H9 (cell line): ENCODE data around the gene ARL5B. TPM values are rescaled to one million over a fixed set of nuclear protein-coding genes. Genes with fewer than 3 reads are reported as not detected.

ENCODE experiments used
- DNase-seq: peaks from one replicate; pipeline ENCODE4 v3.0.0-alpha.2; 2017
- H2AFZ ChIP-seq: one replicate; pipeline ENCODE4 v1.6.1; 2013; ENCODE audit warnings: mild to moderate bottlenecking, low read length, control low read depth, moderate library complexity
- H2AK5ac ChIP-seq: 2 replicates; pipeline ENCODE4 v1.6.1; 2013; ENCODE audit warnings: low read length, control low read depth, mixed read lengths; ENCODE audit not compliant: insufficient read length
- H2BK120ac ChIP-seq: one replicate; pipeline ENCODE4 v1.6.1; 2013; ENCODE audit warnings: low read depth, mild to moderate bottlenecking, low read length, control low read depth, inconsistent platforms; ENCODE audit not compliant: poor library complexity, severe bottlenecking
- H2BK12ac ChIP-seq: 2 replicates; pipeline ENCODE4 v1.6.1; 2013; ENCODE audit warnings: low read length, control low read depth, mixed read lengths, low read depth; ENCODE audit not compliant: insufficient read length
- H2BK15ac ChIP-seq: 2 replicates; pipeline ENCODE4 v1.6.1; 2013; ENCODE audit warnings: low read depth, low read length, control low read depth
- H2BK20ac ChIP-seq: one replicate; pipeline ENCODE4 v1.6.1; 2013; ENCODE audit warnings: low read depth, mild to moderate bottlenecking, low read length, control low read depth, inconsistent platforms; ENCODE audit not compliant: poor library complexity, severe bottlenecking
- H2BK5ac ChIP-seq: 2 replicates; pipeline ENCODE4 v1.6.1; 2013; ENCODE audit warnings: low read length, control low read depth, mixed read lengths; ENCODE audit not compliant: insufficient read length
- H3K14ac ChIP-seq: 2 replicates; pipeline ENCODE4 v1.6.1; 2013; ENCODE audit warnings: low read length, control low read depth; ENCODE audit not compliant: insufficient read depth
- H3K18ac ChIP-seq: 2 replicates; pipeline ENCODE4 v1.6.1; 2013; ENCODE audit warnings: low read depth, mild to moderate bottlenecking, mixed read lengths, low read length, control low read depth; ENCODE audit not compliant: insufficient read length
- H3K23ac ChIP-seq: 2 replicates; pipeline ENCODE4 v1.6.1; 2013; ENCODE audit warnings: low read length, control low read depth, mixed read lengths, low read depth; ENCODE audit not compliant: insufficient read length
- H3K23me2 ChIP-seq: 2 replicates; pipeline ENCODE4 v1.6.1; 2013; ENCODE audit warnings: low read depth, mild to moderate bottlenecking, mixed read lengths, low read length, control low read depth; ENCODE audit not compliant: insufficient read length, poor library complexity, severe bottlenecking
- H3K27ac ChIP-seq: 2 replicates; pipeline ENCODE4 v1.5.1; 2013; ENCODE audit warnings: low read length, control low read depth, mixed read lengths, low read depth; ENCODE audit not compliant: insufficient read length
- H3K27me3 ChIP-seq: 2 replicates; pipeline ENCODE4 v1.6.1; 2013; ENCODE audit warnings: low read length, control low read depth, inconsistent platforms; ENCODE audit not compliant: insufficient read depth
- H3K4ac ChIP-seq: 2 replicates; pipeline ENCODE4 v1.6.1; 2013; ENCODE audit warnings: low read depth, mild to moderate bottlenecking, control low read depth, inconsistent platforms, low read length, moderate library complexity
- H3K4me1 ChIP-seq: 2 replicates; pipeline ENCODE4 v1.6.1; 2013; ENCODE audit warnings: low read length, control low read depth, inconsistent platforms; ENCODE audit not compliant: insufficient read depth
- H3K4me2 ChIP-seq: 2 replicates; pipeline ENCODE4 v1.6.1; 2013; ENCODE audit warnings: low read length, control low read depth, mixed read lengths; ENCODE audit not compliant: insufficient read length, insufficient read depth
- H3K56ac ChIP-seq: 2 replicates; pipeline ENCODE4 v1.6.1; 2013; ENCODE audit warnings: low read depth, mild to moderate bottlenecking, mixed read lengths, low read length, control low read depth; ENCODE audit not compliant: insufficient read length
- H3K79me1 ChIP-seq: 2 replicates; pipeline ENCODE4 v1.6.1; 2013; ENCODE audit warnings: low read depth, mild to moderate bottlenecking, moderate library complexity, low read length, control low read depth, inconsistent platforms; ENCODE audit not compliant: insufficient read depth, poor library complexity, severe bottlenecking
- H3K79me2 ChIP-seq: 2 replicates; pipeline ENCODE4 v1.6.1; 2013; ENCODE audit warnings: low read length, control low read depth, inconsistent platforms; ENCODE audit not compliant: insufficient read depth
- H3K9ac ChIP-seq: 2 replicates; pipeline ENCODE4 v1.6.1; 2013; ENCODE audit warnings: low read length, control low read depth, mixed read lengths; ENCODE audit not compliant: insufficient read length; ENCODE audit errors: extremely low read depth
- H3K9me3 ChIP-seq: one replicate; pipeline ENCODE4 v1.6.1; 2013; ENCODE audit warnings: low read depth, low read length, inconsistent platforms; ENCODE audit not compliant: control insufficient read depth
- H3T11ph ChIP-seq: one replicate; pipeline ENCODE4 v1.6.1; 2013; ENCODE audit warnings: mild to moderate bottlenecking, low read length, control low read depth, inconsistent platforms
- H4K20me1 ChIP-seq: one replicate; pipeline ENCODE4 v1.6.1; 2013; ENCODE audit not compliant: control insufficient read depth, insufficient read length, insufficient read depth
- H4K5ac ChIP-seq: 2 replicates; pipeline ENCODE4 v1.6.1; 2013; ENCODE audit warnings: low read depth, mild to moderate bottlenecking, mixed read lengths, low read length, control low read depth; ENCODE audit not compliant: insufficient read length
- H4K8ac ChIP-seq: replicated peaks from 2 replicates; pipeline ENCODE4 v1.6.1; 2013; ENCODE audit warnings: low read length, control low read depth, mixed read lengths, low read depth; ENCODE audit not compliant: insufficient read length
- H4K91ac ChIP-seq: 2 replicates; pipeline ENCODE4 v1.6.1; 2013; ENCODE audit warnings: low read depth, mild to moderate bottlenecking, moderate library complexity, mixed read lengths, low read length, control low read depth; ENCODE audit not compliant: insufficient read length
- H3K27ac Mint-ChIP-seq, 3 experiments: 2 replicates in 2 of 3; 3 replicates in 1 of 3; pipeline ENCODE4 v1.8.0; 2020 to 2021; ENCODE audit warnings: mixed read lengths in 3 of 3, mild to moderate bottlenecking in 1 of 3, moderate library complexity in 1 of 3
- H3K27me3 Mint-ChIP-seq: 2 replicates; pipeline ENCODE4 v1.8.0; 2021; ENCODE audit warnings: low read depth, mild to moderate bottlenecking, moderate library complexity, mixed read lengths
- H3K36me3 Mint-ChIP-seq, 3 experiments: 2 replicates in 2 of 3; 3 replicates in 1 of 3; pipeline ENCODE4 v1.8.0; 2020 to 2021; ENCODE audit warnings: low read depth in 3 of 3, mixed read lengths in 3 of 3; ENCODE audit not compliant: insufficient read depth in 1 of 3
- H3K4me1 Mint-ChIP-seq, 2 experiments: 2 replicates each; pipeline ENCODE4 v1.8.0; 2020; ENCODE audit warnings: mixed read lengths in 2 of 2
- H3K4me3 Mint-ChIP-seq, 2 experiments: 2 replicates in 1 of 2; 3 replicates in 1 of 2; pipeline ENCODE4 v1.8.0; 2020 to 2021; ENCODE audit warnings: mild to moderate bottlenecking in 2 of 2, mixed read lengths in 2 of 2, moderate library complexity in 1 of 2
- H3K9me3 Mint-ChIP-seq, 2 experiments: 2 replicates in 1 of 2; 3 replicates in 1 of 2; pipeline ENCODE4 v1.8.0; 2020; ENCODE audit warnings: mild to moderate bottlenecking in 2 of 2, mixed read lengths in 2 of 2, moderate library complexity in 1 of 2
- CTCF ChIP-seq: fragments of 200-600 bp; sonication (generic); conservative IDR thresholded peaks from 3 replicates; pipeline ENCODE4 v1.8.0; 2021; ENCODE audit warnings: antibody characterized with exemption, mild to moderate bottlenecking
- WGBS: extraction: QIAGEN DNeasy Blood & Tissue Kit; methylation state at CpG from one replicate; pipeline ENCODE4 v1.1.7; 2013; ENCODE audit warnings: missing lambda C conversion rate, low lambda C conversion rate, mixed read lengths; ENCODE audit not compliant: insufficient read length; ENCODE audit errors: extremely low coverage; 5-methylcytosine and 5-hydroxymethylcytosine counted together
- total RNA-seq: library from RNA; stranded (reverse); gene quantifications from 2 replicates; pipeline ENCODE4 v1.2.1, GENCODE V29; 2021

The ARL5B gene
- total RNA-seq, 1 experiment from 2014 or later: 33.9 TPM

GRCh38 chr10:18703521-18703920, 44.3 kb downstream of the ARL5B start:
- Mint-ChIP-seq H3K4me3 (no peak overlapping the region), H3K36me3 (no peaks in the 10 kb centered on the region), H3K4me1 (no peaks in the 10 kb centered on the region), H3K27ac (no peak overlapping the region), H3K27me3 (no peaks in the 10 kb centered on the region), H3K9me3 (no peaks in the 10 kb centered on the region; a peak in 1 of 5 replicates)
- no peak overlapping the region for H2AK5ac ChIP-seq
- no peak overlapping the region for H3K9ac ChIP-seq
- H3K79me2 ChIP-seq: no peaks in the 10 kb centered on the region
- no peak overlapping the region for H3K4ac ChIP-seq
- no peak overlapping the region for H3K14ac ChIP-seq
- H4K91ac ChIP-seq: no peak overlapping the region
- no peak for DNase-seq
- H3K56ac ChIP-seq: no peak overlapping the region
- no peak overlapping the region for H3K4me2 ChIP-seq
- no peak overlapping the region for H2BK20ac ChIP-seq
- WGBS: no CpG with 5 or more reads among the region's 5 CpGs
- no peak overlapping the region for H2BK15ac ChIP-seq
- no peak overlapping the region for H3K27ac ChIP-seq
- H3K18ac ChIP-seq: no peak overlapping the region
- H3K9me3 ChIP-seq: no peaks in the 10 kb centered on the region
- no peaks in the 10 kb centered on the region for H3K4me1 ChIP-seq
- no peaks in the 10 kb centered on the region for H4K20me1 ChIP-seq
- no peak overlapping the region for H2BK5ac ChIP-seq
- no peak overlapping the region for H3T11ph ChIP-seq
- no peak overlapping the region for H4K8ac ChIP-seq
- no peak overlapping the region for H4K5ac ChIP-seq
- H2BK12ac ChIP-seq: no peak overlapping the region
- no peaks in the 10 kb centered on the region for H3K79me1 ChIP-seq
- H3K27me3 ChIP-seq: no peaks in the 10 kb centered on the region
- H3K23ac ChIP-seq: no peak overlapping the region
- TF ChIP-seq CTCF: no peak
- H2AFZ ChIP-seq: no peak overlapping the region
- no peak overlapping the region for H2BK120ac ChIP-seq
- H3K23me2 ChIP-seq: no peaks in the 10 kb centered on the region
